ENCODE data around the gene MIER1.
"Not testable (repeated sequence)": the region's sequence is repeated elsewhere in the genome, so short reads cannot be mapped to it uniquely, and the experiment has no call there.

GRCh38 chr1:66966188-66966873 is 41.5 kb downstream of the MIER1 start:
- not testable (repeated sequence) for TF ChIP-seq CTCF, POLR2A (IDR thresholded peaks at IDR 0.05)
